Mesothelial cell of epicardium (in vitro differentiated cells): ENCODE results near the gene NME7. TPM values are rescaled to one million over a fixed set of nuclear protein-coding genes. Genes with fewer than 3 reads are reported as not detected.
"Not testable (repeated sequence)": the region's sequence is repeated elsewhere in the genome, so short reads cannot be mapped to it uniquely, and the experiment has no call there.

ENCODE experiments used
- DNase-seq, 2 experiments: peaks; one replicate each; pipeline ENCODE4 v3.0.0; 2021; ENCODE audit warnings: low spot score in 2 of 2; ENCODE audit not compliant: unreplicated experiment in 2 of 2
- H3K27ac Mint-ChIP-seq: 2 replicates; pipeline ENCODE4 v1.8.0; 2021; ENCODE audit warnings: mixed read lengths
- H3K27me3 Mint-ChIP-seq: 2 replicates; pipeline ENCODE4 v1.8.0; 2021; ENCODE audit warnings: low read depth, mixed read lengths
- H3K36me3 Mint-ChIP-seq: 2 replicates; pipeline ENCODE4 v1.8.0; 2021; ENCODE audit warnings: mixed read lengths
- H3K4me1 Mint-ChIP-seq: 2 replicates; pipeline ENCODE4 v1.8.0; 2021; ENCODE audit warnings: mixed read lengths
- H3K4me3 Mint-ChIP-seq: 2 replicates; pipeline ENCODE4 v1.8.0; 2021; ENCODE audit warnings: mild to moderate bottlenecking, moderate library complexity, mixed read lengths
- H3K9me3 Mint-ChIP-seq: 2 replicates; pipeline ENCODE4 v1.8.0; 2021; ENCODE audit warnings: mixed read lengths
- total RNA-seq: library from RNA; stranded (reverse); gene quantifications from 3 replicates; pipeline ENCODE4 v1.2.1, GENCODE V29; 2021
- TF ChIP-seq, protein P1 (sequence below): fragments of 200-600 bp; sonication (generic); IDR thresholded peaks from one replicate; pipeline ENCODE4 v1.5.0; 2021; ENCODE audit warnings: antibody characterized with exemption; ENCODE audit not compliant: unreplicated experiment

NME7 gene
- total RNA-seq, 1 donor from 2014 or later = 28.9 TPM

DNA sequence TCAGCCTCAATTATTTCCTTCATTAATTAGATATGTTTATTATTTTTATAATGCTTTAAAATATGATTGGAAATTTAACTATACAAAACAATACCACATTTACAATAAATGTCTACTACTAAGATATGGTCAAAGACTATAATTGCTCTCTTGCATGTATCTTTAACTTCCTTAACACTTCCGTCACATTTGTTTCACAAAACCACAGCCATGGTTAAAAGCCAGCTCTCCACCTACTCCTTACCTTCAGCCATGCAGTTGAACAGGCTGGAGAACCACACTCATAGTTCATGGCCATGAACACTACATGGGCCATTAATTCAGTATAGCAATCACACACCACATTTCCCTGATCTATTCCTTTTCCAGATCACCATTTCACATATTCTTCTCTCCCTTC, 72.2 kb downstream of the NME7 start:
- H3K27ac Mint-ChIP-seq = no peak overlapping the region
- H3K4me3 Mint-ChIP-seq = no peak overlapping the region
- no peak for DNase-seq
- H3K9me3 Mint-ChIP-seq = peaks cover 4% of the 10 kb centered on the region
- H3K27me3 Mint-ChIP-seq = no peaks in the 10 kb centered on the region
- H3K4me1 Mint-ChIP-seq = no peaks in the 10 kb centered on the region
- H3K36me3 Mint-ChIP-seq = peaks cover 6% of the 10 kb centered on the region
- TF ChIP-seq, protein P1, sequence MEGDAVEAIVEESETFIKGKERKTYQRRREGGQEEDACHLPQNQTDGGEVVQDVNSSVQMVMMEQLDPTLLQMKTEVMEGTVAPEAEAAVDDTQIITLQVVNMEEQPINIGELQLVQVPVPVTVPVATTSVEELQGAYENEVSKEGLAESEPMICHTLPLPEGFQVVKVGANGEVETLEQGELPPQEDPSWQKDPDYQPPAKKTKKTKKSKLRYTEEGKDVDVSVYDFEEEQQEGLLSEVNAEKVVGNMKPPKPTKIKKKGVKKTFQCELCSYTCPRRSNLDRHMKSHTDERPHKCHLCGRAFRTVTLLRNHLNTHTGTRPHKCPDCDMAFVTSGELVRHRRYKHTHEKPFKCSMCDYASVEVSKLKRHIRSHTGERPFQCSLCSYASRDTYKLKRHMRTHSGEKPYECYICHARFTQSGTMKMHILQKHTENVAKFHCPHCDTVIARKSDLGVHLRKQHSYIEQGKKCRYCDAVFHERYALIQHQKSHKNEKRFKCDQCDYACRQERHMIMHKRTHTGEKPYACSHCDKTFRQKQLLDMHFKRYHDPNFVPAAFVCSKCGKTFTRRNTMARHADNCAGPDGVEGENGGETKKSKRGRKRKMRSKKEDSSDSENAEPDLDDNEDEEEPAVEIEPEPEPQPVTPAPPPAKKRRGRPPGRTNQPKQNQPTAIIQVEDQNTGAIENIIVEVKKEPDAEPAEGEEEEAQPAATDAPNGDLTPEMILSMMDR = no peak

DNA sequence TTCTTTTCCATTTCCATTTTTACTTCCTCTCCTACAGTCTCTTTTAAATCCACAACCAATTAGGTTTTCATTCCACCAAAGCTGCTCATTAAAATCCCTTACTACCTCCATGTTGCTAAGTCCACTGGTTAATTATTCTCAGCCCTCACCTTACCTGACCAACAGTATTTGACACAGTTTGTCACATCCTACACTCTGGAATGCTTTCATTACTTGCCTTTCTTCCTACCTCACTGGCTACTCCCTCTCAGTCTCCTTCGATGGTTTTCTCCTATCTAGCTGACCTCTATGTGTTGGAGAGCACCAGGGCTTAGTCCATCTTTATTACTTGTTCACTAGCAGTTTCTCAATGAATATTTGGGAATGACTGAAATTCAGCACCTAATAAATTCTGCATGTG, 78.6 kb downstream of the NME7 start:
- no peak overlapping the region for H3K4me3 Mint-ChIP-seq
- H3K4me1 Mint-ChIP-seq = peaks cover 4% of the 10 kb centered on the region
- TF ChIP-seq, protein P1 = no peak
- peaks cover 19% of the 10 kb centered on the region for H3K9me3 Mint-ChIP-seq
- no peak for DNase-seq
- peaks cover 15% of the 10 kb centered on the region for H3K36me3 Mint-ChIP-seq
- H3K27me3 Mint-ChIP-seq = no peaks in the 10 kb centered on the region
- H3K27ac Mint-ChIP-seq = no peak overlapping the region

DNA sequence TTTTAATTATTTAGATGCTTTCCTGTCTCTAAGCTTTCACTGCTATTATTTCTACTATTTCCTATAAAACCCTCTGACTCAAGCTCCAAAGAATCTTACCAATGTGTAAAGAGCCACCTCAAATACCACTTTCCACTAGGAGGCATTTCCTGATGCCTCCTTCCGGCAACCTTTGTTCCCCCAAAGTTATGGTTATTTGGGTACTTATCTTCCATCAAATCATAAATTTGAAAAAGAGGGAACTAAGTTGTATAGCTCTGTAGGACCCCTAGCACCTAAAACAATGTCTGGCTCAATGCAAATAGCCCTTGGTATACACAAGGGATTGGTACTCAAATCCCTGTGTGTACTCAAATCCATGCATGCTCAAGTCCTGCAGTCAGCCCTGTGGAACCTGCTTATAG, 79.6 kb downstream of the NME7 start:
- H3K27ac Mint-ChIP-seq = no peak overlapping the region
- H3K4me1 Mint-ChIP-seq = peaks cover 4% of the 10 kb centered on the region
- no peaks in the 10 kb centered on the region for H3K27me3 Mint-ChIP-seq
- TF ChIP-seq, protein P1 = no peak
- peaks cover 29% of the 10 kb centered on the region for H3K9me3 Mint-ChIP-seq
- no peak overlapping the region for H3K4me3 Mint-ChIP-seq
- DNase-seq = no peak
- peaks cover 24% of the 10 kb centered on the region for H3K36me3 Mint-ChIP-seq

DNA sequence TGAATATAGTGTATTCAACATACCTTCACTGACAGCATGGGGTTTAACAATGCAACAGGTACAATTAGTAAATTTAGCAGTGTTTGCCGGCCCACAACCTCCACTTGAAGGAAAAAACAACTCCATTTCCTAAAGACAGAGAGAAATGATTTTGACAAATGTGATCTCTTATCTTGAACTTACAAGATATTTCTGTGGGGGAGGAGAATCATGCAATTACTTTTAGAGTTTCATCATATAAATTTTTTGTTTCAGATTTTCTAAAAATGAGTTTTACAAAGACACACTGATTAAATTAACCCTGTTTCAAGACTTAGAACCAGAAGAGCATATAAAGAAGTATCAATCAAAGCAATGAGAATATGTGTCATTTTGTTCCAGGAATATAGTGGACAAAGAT, 80.3 kb downstream of the NME7 start:
- H3K9me3 Mint-ChIP-seq = peaks cover 36% of the 10 kb centered on the region
- no peak for DNase-seq
- H3K27ac Mint-ChIP-seq = no peak overlapping the region
- H3K36me3 Mint-ChIP-seq = peaks cover 31% of the 10 kb centered on the region
- H3K27me3 Mint-ChIP-seq = no peaks in the 10 kb centered on the region
- no peak overlapping the region for H3K4me3 Mint-ChIP-seq
- TF ChIP-seq, protein P1 = no peak
- H3K4me1 Mint-ChIP-seq = peaks cover 4% of the 10 kb centered on the region

DNA sequence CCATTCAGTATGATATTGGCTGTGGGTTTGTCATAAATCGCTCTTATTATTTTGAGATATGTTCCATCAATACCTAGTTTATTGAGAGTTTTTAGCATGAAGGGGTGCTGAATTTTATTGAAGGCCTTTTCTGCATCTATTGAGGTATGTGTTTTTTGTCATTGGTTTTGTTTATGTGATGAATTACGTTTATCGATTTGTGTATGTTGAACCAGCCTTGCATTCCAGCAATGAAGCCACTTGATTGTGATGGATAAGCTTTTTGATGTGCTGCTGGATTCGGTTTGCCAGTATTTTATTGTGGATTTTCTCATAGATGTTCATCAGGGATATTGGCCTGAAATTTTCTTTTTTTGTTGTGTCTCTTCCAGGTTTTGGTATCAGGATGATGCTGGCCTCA, 86.0 kb downstream of the NME7 start:
- H3K4me1 Mint-ChIP-seq, DNase-seq, H3K27me3 Mint-ChIP-seq, H3K27ac Mint-ChIP-seq, H3K4me3 Mint-ChIP-seq: not testable (repeated sequence)
- H3K9me3 Mint-ChIP-seq = peaks cover 67% of the 10 kb centered on the region
- peaks cover 62% of the 10 kb centered on the region for H3K36me3 Mint-ChIP-seq

DNA sequence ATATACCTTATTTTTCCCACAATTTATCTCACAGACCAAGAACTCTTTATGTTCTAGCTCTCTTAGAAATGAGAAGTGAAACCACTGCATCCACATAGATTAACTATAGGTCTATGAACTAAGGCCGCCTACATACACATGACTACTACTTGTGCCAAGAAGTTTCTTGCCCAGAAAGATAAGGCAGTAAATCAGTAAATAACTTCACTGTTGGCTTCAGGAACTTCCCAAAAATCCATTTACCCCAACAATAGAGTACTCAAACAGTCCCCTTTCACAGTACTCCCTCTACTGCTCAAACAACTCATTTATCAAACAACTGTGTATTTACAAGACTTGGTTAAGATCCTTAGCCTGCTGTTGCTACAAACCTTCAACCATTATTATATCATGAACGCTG, 96.5 kb downstream of the NME7 start:
- H3K36me3 Mint-ChIP-seq = peaks cover 18% of the 10 kb centered on the region
- H3K4me1 Mint-ChIP-seq = no peaks in the 10 kb centered on the region
- H3K4me3 Mint-ChIP-seq = no peak overlapping the region
- peaks cover 21% of the 10 kb centered on the region for H3K9me3 Mint-ChIP-seq
- no peaks in the 10 kb centered on the region for H3K27me3 Mint-ChIP-seq
- no peak for DNase-seq
- no peak overlapping the region for H3K27ac Mint-ChIP-seq
- TF ChIP-seq, protein P1 = no peak
